ENCODE results near the gene PRKCD. TPM values are rescaled to one million over a fixed set of nuclear protein-coding genes. Genes with fewer than 3 reads are reported as not detected.

The PRKCD gene
- total RNA-seq, 2 experiments from 2014 or later: 13.3 to 108 TPM

DNA sequence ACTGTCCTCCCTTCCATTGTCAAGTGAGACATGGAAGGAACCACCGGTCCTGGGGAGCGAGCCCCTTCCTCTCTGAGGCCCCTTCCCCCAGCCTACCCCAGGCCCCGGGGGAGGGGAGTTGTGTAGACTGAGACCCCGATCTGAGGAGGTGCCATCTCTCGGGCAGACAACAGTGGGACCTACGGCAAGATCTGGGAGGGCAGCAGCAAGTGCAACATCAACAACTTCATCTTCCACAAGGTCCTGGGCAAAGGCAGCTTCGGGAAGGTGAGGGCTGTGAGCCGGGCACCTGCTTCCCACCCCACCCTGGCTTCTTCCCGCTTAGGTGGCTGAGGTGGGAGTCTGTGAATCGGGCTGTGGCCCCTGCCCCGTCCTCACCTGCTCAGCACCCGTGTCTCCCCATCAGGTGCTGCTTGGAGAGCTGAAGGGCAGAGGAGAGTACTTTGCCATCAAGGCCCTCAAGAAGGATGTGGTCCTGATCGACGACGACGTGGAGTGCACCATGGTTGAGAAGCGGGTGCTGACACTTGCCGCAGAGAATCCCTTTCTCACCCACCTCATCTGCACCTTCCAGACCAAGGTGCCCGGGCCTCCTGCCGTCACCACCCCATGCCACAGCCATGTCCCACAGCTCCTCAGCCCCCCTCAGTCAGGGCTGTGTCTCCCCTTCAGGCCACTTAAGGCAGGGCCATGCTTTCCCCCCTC, 24.9 kb downstream of the PRKCD start:
- peaks cover 40% of the 10 kb centered on the region for H3K4me1 ChIP-seq (ENCODE audit: insufficient read depth, low read length, poor library complexity, severe bottlenecking)
- H3K9me3 ChIP-seq (ENCODE audit: low read length): no peaks in the 10 kb centered on the region
- no peak overlapping the region for H2AFZ ChIP-seq (ENCODE audit: low read length)
- H3K36me3 ChIP-seq (ENCODE audit: insufficient read depth, low read length): peaks cover 88% of the 10 kb centered on the region
- no peaks in the 10 kb centered on the region for H4K20me1 ChIP-seq (ENCODE audit: insufficient read depth, low read length)
- H3K4me2 ChIP-seq (ENCODE audit: low read length): no peak overlapping the region
- no peak for TF ChIP-seq EZH2phosphoT487 (IDR thresholded peaks at IDR 0.05; ENCODE audit: borderline replicate concordance, low read depth, low read length)
- TF ChIP-seq, protein P1, sequence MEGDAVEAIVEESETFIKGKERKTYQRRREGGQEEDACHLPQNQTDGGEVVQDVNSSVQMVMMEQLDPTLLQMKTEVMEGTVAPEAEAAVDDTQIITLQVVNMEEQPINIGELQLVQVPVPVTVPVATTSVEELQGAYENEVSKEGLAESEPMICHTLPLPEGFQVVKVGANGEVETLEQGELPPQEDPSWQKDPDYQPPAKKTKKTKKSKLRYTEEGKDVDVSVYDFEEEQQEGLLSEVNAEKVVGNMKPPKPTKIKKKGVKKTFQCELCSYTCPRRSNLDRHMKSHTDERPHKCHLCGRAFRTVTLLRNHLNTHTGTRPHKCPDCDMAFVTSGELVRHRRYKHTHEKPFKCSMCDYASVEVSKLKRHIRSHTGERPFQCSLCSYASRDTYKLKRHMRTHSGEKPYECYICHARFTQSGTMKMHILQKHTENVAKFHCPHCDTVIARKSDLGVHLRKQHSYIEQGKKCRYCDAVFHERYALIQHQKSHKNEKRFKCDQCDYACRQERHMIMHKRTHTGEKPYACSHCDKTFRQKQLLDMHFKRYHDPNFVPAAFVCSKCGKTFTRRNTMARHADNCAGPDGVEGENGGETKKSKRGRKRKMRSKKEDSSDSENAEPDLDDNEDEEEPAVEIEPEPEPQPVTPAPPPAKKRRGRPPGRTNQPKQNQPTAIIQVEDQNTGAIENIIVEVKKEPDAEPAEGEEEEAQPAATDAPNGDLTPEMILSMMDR (conservative IDR thresholded peaks at IDR 0.05; ENCODE audit: low read length): no peak
- H3K9me2 ChIP-seq (ENCODE audit: insufficient read depth, low read length): no peaks in the 10 kb centered on the region
- DNase-seq (ENCODE audit: low spot score): no peak
- H3K27ac ChIP-seq (ENCODE audit: low read depth, low read length, poor library complexity, severe bottlenecking): no peak overlapping the region
- H3K4me3 ChIP-seq (ENCODE audit: low read depth, low read length, poor library complexity, severe bottlenecking): no peak overlapping the region
- intact Hi-C loops (cut with micrococcal nuclease; ENCODE audit: unreplicated experiment): no loop called here
- BruUV-seq (replicated peaks): no TSS peak
- POLR2A ChIA-PET: no interaction called here
- no peaks in the 10 kb centered on the region for H3K79me2 ChIP-seq (ENCODE audit: insufficient read depth, low read depth, low read length)
- CTCF ChIA-PET (ENCODE audit: unreplicated experiment): no interaction called here

DNA sequence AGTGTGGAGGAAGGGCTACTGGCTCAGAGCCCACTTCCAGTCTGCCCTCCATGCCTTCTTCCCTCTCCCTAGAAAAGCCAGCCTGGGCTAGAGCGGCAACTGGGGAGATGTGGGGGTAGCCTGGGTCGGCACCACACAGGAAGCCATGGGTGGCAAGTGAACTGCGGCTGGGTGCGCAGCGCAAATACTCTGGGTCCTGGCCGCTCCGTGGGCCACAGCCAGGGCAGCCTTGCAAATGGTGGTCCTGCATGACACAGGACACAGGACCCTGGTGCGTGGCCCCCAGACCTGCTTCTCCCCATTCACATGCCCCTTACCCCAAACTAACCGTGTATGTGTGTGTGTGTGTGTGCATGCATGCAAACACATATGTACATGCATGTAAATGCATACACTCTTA, 25.7 kb downstream of the PRKCD start:
- Histone ChIP-seq H3K9me3 (ENCODE audit: low read length) (no peaks in the 10 kb centered on the region), H2AFZ (ENCODE audit: low read length) (no peak overlapping the region), H3K4me3 (ENCODE audit: low read depth, low read length, poor library complexity, severe bottlenecking) (no peak overlapping the region), H3K9me2 (ENCODE audit: insufficient read depth, low read length) (no peaks in the 10 kb centered on the region), H3K4me1 (ENCODE audit: insufficient read depth, low read length, poor library complexity, severe bottlenecking) (peaks cover 40% of the 10 kb centered on the region), H3K27ac (ENCODE audit: low read depth, low read length, poor library complexity, severe bottlenecking) (no peak overlapping the region), H4K20me1 (ENCODE audit: insufficient read depth, low read length) (no peaks in the 10 kb centered on the region), H3K36me3 (ENCODE audit: insufficient read depth, low read length) (peaks cover 85% of the 10 kb centered on the region), H3K79me2 (ENCODE audit: insufficient read depth, low read depth, low read length) (peaks cover 4% of the 10 kb centered on the region; the same call in 1 of the 2 replicates), H3K4me2 (ENCODE audit: low read length) (no peak overlapping the region)
- no peak for DNase-seq (ENCODE audit: low spot score)
- ChIA-PET CTCF (ENCODE audit: unreplicated experiment) (no interaction called here), POLR2A (interaction anchor here (1.3 kb wide), 1 partner anchor 17 kb away, joined by 5 read pairs; no protein-coding TSS in a partner anchor)
- TF ChIP-seq, protein P1 (conservative IDR thresholded peaks at IDR 0.05; ENCODE audit: low read length): no peak
- TF ChIP-seq EZH2phosphoT487 (IDR thresholded peaks at IDR 0.05; ENCODE audit: borderline replicate concordance, low read depth, low read length): no peak
- intact Hi-C loops (cut with micrococcal nuclease; ENCODE audit: unreplicated experiment): no loop called here
- no TSS peak for BruUV-seq (replicated peaks)

DNA sequence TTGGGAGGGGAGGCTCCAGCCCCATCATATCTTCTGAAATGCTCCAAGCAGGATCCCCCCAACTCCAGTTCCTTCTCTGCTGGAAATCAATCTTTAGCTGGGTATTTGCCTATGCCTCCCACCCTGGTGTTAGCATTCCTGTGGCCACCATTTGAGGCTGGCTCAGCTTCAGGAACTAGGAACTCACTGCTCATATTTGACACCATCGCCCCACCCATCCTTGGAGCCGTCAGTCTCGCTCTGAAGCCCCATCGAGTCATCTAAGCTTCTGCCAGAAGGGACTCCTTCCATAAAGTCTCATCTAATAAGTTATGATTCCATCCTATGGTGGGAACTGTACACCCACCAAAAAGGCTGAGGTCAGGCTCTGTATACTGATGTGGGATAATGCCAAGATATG, 26.4 kb downstream of the PRKCD start:
- intact Hi-C loops (cut with micrococcal nuclease; ENCODE audit: unreplicated experiment): no loop called here
- H3K9me2 ChIP-seq (ENCODE audit: insufficient read depth, low read length): no peaks in the 10 kb centered on the region
- no peak overlapping the region for H2AFZ ChIP-seq (ENCODE audit: low read length)
- H3K79me2 ChIP-seq (ENCODE audit: insufficient read depth, low read depth, low read length): peaks cover 4% of the 10 kb centered on the region; the same call in 1 of the 2 replicates
- no peaks in the 10 kb centered on the region for H3K9me3 ChIP-seq (ENCODE audit: low read length)
- TF ChIP-seq, protein P1 (conservative IDR thresholded peaks at IDR 0.05; ENCODE audit: low read length): no peak
- no peak for TF ChIP-seq EZH2phosphoT487 (IDR thresholded peaks at IDR 0.05; ENCODE audit: borderline replicate concordance, low read depth, low read length)
- H3K27ac ChIP-seq (ENCODE audit: low read depth, low read length, poor library complexity, severe bottlenecking): no peak overlapping the region
- ChIA-PET POLR2A (interaction anchor here (0.8 to 1.3 kb wide), 3 partner anchors 15 to 155 kb away, joined by 3 to 5 read pairs (median 3); no protein-coding TSS in a partner anchor), CTCF (ENCODE audit: unreplicated experiment) (interaction anchor here (0.6 kb wide), 1 partner anchor 161 kb away, joined by 3 read pairs; no protein-coding TSS in a partner anchor)
- H4K20me1 ChIP-seq (ENCODE audit: insufficient read depth, low read length): no peaks in the 10 kb centered on the region
- no peak overlapping the region for H3K4me2 ChIP-seq (ENCODE audit: low read length)
- H3K36me3 ChIP-seq (ENCODE audit: insufficient read depth, low read length): peaks cover 83% of the 10 kb centered on the region
- BruUV-seq (replicated peaks): no TSS peak
- DNase-seq (ENCODE audit: low spot score): no peak
- H3K4me3 ChIP-seq (ENCODE audit: low read depth, low read length, poor library complexity, severe bottlenecking): no peak overlapping the region
- peaks cover 44% of the 10 kb centered on the region for H3K4me1 ChIP-seq (ENCODE audit: insufficient read depth, low read length, poor library complexity, severe bottlenecking)
